Stimulated activated CD4-positive, alpha-beta T cell treated with anti-CD3 and anti-CD28 coated beads, TNF-alpha, amount 100 ng/mL, for 48 hours (primary cell): Measurements from ENCODE around the gene VIPR2.
"Not testable (repeated sequence)": the region's sequence is repeated elsewhere in the genome, so short reads cannot be mapped to it uniquely, and the experiment has no call there.

Experiments
- DNase-seq, 3 donors: peaks; one replicate each; pipeline ENCODE4 v3.0.0-alpha.2; 2020; ENCODE audit warnings: low read depth in 3 of 3

VIPR2 gene

DNA sequence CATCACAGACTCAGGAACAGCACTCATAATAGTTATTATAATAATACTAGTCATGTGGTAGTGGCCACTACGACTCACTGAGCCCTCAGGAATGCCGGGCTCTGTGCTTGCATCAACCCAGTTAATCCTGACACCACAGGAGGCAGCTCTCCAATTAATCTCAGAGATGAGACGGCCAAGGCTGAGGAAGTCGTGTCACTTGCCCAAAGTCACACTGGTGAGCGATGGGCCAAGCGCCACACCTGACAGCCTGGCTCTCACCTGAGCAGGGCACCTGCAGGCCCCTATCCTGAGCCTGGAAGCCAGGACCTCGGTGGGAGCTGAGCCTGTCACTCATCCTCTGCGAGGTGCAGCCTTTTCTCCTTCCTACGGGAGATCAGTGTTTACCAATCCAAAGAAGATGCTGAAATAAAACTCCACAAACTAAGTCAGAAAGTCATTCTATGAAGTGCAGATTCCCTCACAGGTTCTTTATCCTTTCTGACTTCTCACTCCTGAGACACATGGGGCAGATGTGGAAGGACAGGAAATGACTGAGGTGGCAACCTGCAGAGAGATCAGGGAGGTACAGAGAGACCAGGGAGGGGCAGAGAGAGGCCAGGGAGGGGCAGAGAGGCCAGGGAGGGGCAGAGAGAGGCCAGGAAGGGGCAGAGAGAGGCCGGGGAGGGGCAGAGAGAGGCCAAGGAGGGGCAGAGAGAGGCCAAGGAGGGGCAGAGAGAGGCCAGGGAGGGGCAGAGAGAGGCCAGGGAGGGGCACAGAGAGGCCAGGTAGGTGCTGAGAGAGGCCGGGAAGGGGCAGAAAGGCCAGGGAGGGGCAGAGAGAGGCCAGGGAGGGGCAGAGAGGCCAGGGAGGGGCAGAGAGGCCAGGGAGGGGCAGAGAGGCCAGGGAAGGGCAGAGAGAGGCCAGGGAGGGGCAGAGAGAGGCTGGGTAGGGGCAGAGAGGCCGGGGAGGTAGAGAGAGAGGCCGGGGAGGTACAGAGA lies 38.5 kb downstream of the VIPR2 start:
- DNase-seq, result no peak

DNA sequence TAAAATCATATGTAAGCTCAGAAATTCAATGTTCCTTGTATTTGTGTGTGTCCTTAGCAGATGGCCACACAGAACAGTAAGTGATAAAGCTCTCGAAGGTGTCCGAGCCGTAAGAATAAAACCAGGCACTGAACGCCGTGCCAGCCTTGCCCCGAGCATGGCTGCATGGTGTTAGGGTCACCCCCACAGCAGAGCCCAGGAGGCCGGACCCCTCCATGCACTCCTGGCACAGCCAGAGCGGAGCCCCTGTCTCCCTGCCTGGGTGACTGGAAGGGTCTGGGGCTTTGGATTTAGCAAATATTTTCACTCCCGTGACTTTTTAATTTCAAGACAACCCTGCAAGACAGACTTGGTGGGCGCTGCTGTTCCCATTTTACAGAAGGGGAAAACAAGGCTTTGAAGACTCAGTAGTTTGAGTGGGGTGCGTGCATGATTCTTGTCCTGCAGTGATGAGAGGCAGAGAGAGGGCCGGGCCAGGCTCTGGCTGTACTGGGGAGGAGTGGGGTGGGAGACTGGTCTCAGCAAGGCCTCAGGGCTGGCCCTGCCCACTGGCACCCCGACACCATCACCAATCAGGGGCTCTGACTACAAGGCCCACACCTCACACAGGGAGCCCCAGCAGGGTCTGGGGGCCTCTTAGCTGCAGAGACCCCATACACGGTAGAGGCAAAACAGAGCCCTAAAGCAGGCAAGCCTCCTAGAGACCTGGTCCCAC lies 39.4 kb downstream of the VIPR2 start:
- no peak for DNase-seq

DNA sequence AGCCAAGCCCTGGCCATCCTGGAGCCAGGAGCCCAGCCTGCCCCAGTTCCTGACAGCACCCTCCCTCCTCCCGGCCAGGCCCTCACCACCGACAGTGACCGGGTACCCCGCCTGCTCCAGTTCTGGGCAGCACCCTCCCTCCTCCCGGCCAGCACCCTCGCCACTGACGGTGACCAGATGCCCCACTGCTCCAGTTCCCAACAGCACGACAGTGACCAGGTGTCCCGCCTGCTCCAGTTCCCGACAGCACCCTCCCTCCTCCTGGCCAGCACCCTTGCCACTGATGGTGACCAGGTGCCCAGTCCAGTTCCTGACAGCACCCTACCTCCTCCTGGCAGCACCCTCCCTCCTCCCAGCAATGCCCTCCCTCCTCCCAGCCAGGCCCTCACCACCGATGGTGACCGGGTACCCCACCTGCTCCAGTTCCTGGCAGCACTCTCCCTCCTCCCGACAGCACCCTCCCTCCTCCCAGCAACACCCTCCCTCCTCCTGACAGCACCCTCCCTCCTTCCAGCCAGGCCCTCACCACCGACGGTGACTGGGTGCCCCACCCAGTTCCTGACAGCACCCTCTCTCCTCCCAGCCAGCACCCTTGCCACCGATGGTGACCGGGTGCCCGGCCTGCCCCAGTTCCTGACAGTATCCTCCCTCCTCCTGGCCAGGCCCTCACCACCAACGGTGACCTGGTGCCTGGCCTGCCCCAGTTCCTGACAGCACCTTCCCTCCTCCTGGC lies 40.3 kb downstream of the VIPR2 start:
- no peak for DNase-seq

DNA sequence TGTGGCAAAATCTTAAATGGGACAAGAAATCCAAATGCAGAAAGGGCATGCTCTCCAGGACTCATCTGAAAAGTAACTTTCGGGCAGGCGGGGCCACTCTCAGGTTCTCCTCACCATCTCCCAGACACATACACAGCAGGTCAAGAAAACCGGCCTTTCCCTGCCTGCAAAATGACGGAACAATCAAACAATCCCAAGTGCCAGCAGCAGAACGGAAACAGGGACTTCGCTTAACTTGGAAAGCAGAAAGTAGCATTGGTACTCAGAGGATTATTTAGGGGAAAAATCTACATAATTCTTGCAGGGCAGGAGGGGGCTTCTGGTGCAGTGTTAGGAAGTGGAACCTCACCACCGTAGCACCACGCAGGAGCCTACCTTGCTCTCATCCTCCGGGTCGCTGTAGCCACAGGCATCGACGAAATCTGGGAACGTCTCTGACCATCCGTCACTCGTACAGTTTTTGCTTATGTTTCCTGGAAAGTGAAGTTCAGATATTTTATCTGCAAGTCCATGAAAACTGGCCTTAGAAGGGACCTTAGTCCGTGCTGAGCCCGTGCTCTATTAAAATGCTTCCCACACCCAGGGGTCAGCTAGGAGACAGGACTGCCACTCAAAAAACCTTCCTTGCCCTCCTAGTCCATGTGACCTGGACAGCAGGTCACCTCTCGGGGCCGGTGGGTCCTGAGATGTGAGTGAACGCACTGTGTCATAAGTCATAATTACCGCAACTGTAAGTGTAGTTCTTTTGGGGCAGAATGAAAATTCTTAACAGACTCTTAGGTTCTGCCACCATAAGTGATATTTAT lies 41.1 kb downstream of the VIPR2 start:
- no peak for DNase-seq

DNA sequence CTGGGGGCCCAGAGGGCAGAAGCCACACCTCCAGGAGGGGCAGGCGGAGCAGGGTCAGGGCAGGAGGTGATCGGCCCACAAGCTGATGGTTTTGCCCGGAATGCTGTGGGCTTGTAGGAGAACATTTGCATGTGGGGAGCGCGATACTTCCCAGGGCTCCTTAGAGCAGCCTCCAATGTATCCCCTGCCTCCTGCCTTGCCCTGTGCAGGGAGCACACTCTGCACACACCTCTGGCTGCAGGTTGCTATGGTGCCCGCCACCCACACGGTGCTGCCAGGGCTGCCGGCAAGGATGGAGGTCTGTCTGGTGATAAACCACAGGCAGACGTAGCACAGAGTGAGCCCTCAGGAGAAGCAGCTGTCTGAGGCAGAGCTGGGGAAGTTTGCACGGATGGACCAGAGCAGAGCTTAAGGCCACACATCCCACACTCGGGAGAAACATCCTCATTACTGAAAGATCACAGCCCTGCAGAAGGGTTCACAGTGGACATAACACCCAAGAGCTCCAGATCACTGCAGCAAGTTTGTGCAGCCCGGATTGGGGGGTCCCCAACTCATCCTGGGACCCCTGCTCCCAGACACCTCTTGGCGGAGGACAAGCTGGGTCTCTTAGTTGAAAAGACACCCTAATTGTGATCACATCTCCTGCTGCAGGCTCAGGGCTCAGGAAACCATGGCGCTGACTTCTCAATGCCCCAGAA lies 41.8 kb downstream of the VIPR2 start:
- no peak for DNase-seq

DNA sequence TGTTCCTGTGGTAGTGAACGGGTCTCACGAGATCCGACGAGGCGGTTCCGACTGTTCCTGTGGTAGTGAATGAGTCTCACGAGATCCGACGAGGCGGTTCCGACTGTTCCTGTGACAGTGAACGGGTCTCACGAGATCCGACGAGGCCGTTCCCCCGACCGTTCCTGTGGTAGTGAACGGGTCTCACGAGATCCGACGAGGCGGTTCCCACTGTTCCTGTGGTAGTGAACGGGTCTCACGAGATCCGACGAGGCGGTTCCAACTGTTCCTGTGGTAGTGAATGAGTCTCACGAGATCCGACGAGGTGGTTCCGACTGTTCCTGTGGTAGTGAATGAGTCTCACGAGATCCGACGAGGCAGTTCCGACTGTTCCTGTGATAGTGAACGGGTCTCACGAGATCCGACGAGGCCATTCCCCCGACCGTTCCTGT lies 43.0 kb downstream of the VIPR2 start:
- not testable (repeated sequence) for DNase-seq

DNA sequence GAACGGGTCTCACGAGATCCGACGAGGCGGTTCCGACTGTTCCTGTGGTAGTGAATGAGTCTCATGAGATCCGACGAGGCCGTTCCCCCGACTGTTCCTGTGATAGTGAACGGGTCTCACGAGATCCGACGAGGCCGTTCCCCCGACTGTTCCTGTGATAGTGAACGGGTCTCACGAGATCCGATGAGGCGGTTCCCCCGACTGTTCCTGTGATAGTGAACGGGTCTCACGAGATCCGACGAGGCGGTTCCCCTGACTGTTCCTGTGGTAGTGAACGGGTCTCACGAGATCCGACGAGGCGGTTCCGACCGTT lies 43.6 kb downstream of the VIPR2 start:
- not testable (repeated sequence) for DNase-seq

DNA sequence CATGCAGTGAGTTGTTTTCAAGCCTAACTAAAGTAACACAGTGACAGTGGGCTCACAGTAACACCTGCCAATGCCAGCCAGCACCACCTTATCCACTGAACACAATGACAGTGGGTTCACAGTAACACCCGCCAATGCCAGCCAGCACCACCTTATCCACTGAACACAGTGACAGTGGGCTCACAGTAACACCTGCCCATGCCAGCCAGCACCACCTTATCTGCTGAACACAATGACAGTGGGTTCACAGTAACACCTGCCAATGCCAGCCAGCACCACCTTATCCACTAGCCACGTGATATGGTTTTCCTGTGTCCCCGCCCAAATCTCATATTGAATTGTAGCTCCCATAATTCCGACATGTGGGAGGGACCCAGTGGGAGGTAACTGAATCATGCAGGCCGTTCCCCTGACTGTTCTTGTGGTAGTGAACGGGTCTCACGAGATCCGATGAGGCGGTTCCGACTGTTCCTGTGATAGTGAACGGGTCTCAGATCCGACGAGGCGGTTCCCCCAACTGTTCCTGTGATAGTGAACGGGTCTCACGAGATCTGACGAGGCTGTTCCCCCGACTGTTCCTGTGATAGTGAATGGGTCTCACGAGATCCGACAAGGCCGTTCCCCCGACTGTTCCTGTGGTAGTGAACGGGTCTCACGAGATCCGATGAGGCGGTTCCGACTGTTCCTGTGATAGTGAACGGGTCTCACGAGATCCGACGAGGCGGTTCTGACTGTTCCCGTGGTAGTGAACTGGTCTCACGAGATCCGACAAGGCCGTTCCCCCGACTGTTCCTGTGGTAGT lies 44.2 kb downstream of the VIPR2 start:
- not testable (repeated sequence) for DNase-seq

DNA sequence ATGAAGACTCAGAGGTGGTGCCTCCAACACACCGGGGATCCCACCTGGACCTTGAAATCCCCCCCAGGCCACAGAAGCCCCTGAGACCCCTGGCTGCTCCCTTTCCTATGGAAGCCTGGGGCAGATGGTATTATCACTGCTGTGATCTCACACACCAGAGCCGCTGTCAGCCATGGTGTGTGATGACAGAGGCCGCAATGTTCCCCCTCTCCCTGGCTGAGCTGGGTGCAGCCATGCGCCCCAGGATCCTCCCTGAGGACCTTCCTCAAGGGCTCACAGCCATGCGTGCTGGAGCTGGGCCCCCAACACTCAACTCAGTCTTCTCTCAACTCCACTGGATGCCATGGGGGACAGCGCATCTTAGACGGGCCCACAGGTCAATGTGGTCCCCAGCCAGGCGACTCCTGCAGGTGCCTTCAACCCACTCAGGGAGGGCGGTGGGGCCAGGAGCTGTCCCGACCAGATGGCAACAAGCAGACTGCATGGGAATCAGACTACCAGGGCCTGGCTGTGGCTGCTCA lies 44.9 kb downstream of the VIPR2 start:
- no peak for DNase-seq

DNA sequence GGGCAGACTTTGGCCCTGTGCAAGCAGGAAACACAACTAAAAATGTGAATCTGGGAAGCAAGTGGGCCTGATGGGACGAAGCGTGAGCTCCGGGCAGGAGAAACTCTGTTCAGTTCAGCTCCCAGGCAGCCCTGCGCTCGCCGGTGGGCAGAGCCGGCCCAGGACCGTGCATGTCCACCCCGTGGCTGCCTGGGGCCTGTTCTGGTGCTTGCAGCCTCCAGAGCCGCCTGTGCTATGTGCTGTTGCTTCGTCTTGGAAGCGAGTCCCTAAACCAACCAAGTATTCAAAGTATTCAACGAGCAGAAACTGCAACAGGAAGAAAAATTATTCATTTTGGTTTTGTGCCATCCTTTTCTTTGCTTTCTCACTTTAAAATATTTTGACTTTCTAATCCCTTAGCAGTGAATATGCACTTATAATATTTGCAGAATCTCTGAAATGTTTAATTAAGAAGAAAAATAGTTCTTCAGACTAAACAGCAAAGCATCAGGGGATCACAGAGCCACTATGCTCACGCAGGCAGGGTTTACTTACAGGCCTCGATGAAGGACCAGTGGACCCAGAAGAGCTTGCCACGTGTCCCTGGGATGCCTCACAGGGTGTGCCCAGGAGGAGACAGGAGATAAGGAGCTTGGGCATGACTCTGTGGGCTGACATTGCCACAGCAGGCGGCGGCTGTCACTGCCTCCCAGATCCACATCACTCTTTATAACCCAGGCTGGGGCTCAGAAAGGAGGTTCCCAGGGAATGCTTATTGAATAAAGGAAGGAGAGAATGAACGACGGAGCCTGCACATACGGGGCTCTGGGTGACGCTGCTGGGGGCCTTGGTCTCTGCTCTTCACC lies 45.6 kb downstream of the VIPR2 start:
- DNase-seq, result no peak

DNA sequence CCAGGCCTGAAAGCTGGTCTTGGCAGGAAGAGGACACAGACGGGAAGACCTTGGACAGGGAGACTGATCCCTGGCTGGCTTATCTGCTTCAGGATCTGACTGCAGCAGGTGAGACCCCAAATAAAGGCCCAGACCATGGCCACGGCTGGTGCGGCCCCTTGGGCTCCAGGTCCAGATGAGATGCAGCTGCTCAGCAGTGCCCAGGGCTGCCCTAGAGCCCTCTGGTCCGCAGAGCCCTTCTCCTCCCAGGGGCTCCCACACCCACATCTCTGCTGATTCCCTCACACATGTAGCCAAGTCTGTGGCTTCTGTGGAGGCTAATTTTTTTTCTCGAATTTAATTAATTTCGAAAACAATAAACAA lies 46.3 kb downstream of the VIPR2 start:
- DNase-seq, result no peak

DNA sequence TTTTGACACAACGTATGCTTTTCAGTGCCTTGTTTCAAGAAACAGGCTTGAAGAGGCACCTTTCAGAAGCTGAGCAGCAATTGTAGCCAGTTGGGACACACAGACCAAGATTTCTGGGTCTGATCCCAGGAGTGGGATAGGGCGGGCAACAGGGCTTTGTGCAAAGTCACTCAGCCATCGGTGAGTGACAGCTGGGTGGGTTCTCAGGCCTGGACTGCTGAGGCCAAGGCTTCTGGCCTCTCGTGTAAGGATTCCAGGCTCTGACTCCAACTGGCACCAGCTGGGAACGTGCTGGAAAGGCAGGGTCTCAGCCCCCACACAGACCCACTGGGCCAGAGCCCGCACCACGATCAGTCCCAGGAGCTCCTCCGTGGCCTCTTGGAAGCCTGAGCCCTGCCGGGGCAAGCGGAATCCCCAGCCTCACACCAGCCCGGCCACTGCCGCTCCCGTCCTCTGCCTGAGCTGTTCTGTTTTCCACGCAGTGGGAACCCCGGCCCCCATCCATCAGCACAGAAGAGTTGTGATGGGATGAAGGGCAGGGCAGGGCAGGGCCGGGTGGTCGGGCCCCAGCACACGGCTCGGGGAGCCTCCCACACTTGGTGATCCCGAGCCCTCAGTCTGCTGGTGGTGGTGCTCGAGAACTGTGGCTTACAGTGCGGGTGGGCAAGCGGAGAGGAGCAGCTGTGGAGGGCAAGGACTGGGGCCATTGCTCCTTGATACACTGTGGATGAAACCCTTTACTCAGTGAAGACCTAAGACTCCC lies 46.8 kb downstream of the VIPR2 start:
- no peak for DNase-seq

DNA sequence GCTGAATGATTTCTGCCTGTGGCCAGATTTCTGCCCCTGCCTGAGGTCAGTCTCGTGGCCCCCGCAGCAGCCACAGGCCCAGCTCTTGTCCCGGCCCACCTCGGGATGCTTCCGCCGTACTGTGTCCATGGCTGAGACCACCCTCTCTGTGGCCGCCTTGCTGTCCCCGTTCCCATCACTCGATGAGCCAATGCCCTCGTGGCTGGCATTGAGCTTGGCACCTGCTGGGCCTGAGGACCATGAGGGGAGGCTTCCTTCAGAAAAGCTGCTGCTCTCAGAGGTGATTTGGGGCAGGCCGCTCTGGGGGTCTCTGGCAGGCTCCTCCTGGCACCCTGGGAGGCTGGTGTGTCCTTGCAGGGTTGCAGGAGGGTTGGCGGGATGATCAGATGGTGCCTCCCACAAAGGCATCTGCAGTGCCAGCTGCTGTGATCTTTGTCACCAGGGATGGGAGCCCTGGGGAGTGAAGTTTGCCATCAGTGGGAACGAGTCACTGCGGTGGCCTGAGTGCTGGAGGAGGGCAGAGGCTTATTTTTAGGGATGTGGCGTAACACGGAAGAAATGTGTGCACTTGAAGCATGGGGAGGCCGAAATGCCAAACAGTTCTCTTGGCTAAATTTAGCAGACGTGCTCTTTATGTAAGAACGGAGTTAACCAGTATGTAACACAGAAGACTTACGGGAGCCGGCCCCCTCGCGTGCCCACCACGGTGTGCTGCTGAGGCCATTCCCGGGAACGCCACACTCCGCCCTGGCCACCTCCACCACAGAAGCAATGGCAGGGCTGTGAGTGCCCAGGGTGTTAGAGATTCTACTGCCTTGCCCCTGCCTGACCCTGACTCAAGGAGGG lies 47.7 kb downstream of the VIPR2 start:
- DNase-seq, result no peak

DNA sequence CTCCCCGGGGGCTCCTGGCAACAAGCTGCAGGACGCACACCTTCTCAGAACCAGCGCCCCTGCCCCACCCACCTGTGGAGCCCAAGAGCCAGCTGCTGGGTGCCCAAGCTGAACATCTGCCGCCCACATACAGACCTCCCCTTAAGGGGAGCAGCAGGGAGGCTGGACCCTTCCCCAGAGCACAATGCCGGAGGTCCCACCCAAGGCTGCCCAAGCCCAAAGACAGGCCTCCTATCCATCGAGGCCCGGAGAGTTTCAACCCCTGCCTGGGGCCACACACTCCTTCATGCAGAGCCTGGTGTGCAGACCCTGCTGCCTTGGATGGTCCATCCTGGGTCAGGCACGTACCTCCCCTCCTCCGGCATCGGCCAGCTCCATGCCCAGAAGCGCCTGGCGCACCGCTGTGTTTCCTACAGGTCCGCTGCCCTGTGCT lies 48.7 kb downstream of the VIPR2 start:
- DNase-seq, result no peak

DNA sequence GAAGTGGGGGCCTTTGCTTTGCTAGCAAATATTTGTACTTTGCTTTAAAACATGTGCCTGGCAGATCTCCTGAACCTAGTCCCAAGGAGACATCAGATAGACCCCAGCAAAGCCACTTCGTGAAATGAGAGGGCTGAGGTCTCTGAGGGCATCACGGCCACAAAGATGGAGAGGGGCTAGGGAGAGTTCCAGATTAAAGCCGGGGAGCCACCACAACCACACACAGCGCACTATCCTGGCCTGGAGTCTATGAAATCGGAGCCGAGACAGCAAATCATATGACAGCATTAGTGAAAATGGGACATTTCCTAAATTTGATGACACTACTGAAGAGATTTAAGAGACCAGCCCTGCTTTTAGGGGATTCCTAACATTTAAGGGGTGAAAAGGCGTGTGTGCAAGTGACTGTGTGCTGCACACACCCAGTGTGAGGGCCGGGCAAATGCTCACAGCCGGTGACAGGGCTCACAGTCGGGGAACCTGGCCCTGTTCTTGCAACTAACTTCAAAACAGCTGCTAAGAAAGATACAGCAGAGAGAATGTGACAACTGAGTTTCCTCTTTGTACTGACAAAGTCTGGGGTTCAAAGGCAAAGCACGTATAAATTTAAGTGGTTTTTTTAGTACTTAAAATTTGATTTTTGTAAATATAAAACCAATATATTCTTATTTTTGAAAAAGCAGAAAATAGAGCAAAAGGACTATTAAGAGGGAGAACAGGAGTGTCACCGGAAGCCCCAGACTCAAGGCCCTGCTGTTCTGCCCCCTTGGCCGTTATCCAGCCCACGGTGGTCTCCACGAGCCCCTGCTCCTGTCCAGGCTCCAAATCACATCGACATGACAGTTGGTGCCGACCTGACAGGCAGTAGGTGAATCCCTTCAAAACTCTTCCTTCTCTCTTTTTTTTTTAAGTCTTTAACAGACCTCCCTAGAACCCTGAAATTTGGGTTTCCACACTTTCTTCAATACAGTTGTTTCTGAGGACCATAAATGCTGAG lies 49.5 kb downstream of the VIPR2 start:
- DNase-seq, result no peak
